ENCODE measurements around the gene MOV10L1.

Gene MOV10L1

DNA sequence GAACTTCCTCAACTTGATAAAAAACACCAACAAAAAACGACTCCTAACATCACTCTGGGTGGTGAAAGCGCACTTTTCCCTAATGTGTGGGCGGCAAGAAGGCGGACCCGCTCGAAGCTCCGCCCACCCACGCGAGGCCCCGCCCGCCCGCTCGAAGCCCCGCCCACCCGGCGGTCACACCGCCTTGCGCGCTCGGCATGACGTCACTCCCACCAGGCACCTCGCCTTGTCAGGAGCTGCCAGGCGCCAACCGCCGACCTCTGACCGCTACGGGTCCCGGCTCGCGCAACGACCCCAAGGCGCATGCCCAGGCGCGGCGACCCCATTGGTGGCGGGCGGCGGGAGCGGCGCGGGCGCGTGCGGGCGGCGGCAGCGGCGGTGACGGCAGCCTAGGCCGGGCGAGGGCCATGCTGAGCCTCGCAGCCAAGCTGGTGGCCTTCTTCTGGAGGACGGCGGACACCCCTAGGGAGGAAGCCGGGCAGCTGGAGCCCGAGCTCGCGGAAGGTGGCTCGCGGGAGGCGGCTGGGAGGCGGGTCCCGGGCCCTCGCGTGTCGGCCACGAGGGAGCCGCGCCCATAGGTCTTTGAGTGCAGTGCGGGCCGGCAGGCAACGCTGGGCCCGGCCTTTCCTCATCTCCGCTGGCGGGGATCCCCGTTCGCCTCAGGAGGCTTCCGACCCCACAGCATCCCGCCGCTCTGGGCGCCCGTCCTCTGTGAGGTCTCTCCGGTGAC, at the start of gene MOV10L1:
TSS of gene MOV10L1 (plus strand) at position 325 of the 730 bp plus-strand sequence. CDS start at position 408, 83 bp downstream.
- Histone ChIP-seq H3K36me3 (ENCODE audit: control insufficient read depth in 1 of 2, insufficient read depth in 2 of 2, low read length in 2 of 2) (no peaks in the 10 kb centered on the region), H3K27ac (ENCODE audit: low read length) (no peak within 1 kb of the TSS), H3K4me1 (ENCODE audit: control insufficient read depth in 1 of 2, insufficient read depth in 2 of 2, low read length in 2 of 2) (no peaks in the 10 kb centered on the region), H3K27me3 (ENCODE audit: low read depth, low read length) (no peaks in the 10 kb centered on the region), H3K9me3 (ENCODE audit: control insufficient read depth in 1 of 2, low read length in 2 of 2) (peaks cover 3 to 8% of the 10 kb centered on the region in 2 donors), H3K4me3 (ENCODE audit: low read depth in 1 of 2, low read length in 2 of 2) (no peak within 1 kb of the TSS)

GRCh38 chr22:50040717-50041116, 49.1 kb upstream of the MOV10L1 start:
- Histone ChIP-seq H3K9me3 (ENCODE audit: control insufficient read depth in 1 of 2, low read length in 2 of 2) (peaks cover 4 to 5% of the 10 kb centered on the region in 2 donors), H3K27me3 (ENCODE audit: low read depth, low read length) (no peaks in the 10 kb centered on the region), H3K27ac (ENCODE audit: low read length) (no peak overlapping the region), H3K36me3 (ENCODE audit: control insufficient read depth in 1 of 2, insufficient read depth in 2 of 2, low read length in 2 of 2) (no peaks in the 10 kb centered on the region), H3K4me3 (ENCODE audit: low read depth in 1 of 2, low read length in 2 of 2) (no peak overlapping the region), H3K4me1 (ENCODE audit: control insufficient read depth in 1 of 2, insufficient read depth in 2 of 2, low read length in 2 of 2) (no peaks in the 10 kb centered on the region)

- Histone ChIP-seq H3K36me3 (ENCODE audit: control insufficient read depth in 1 of 2, insufficient read depth in 2 of 2, low read length in 2 of 2) (no peaks in the 10 kb centered on the region), H3K4me1 (ENCODE audit: control insufficient read depth in 1 of 2, insufficient read depth in 2 of 2, low read length in 2 of 2) (no peaks in the 10 kb centered on the region), H3K27me3 (ENCODE audit: low read depth, low read length) (no peaks in the 10 kb centered on the region), H3K4me3 (ENCODE audit: low read depth in 1 of 2, low read length in 2 of 2) (no peak overlapping the region), H3K9me3 (ENCODE audit: control insufficient read depth in 1 of 2, low read length in 2 of 2) (peaks cover 4 to 5% of the 10 kb centered on the region in 2 donors), H3K27ac (ENCODE audit: low read length) (no peak overlapping the region)
Measured at GRCh38 chr22:50041361-50042065, 48.3 kb upstream of the MOV10L1 start.

DNA sequence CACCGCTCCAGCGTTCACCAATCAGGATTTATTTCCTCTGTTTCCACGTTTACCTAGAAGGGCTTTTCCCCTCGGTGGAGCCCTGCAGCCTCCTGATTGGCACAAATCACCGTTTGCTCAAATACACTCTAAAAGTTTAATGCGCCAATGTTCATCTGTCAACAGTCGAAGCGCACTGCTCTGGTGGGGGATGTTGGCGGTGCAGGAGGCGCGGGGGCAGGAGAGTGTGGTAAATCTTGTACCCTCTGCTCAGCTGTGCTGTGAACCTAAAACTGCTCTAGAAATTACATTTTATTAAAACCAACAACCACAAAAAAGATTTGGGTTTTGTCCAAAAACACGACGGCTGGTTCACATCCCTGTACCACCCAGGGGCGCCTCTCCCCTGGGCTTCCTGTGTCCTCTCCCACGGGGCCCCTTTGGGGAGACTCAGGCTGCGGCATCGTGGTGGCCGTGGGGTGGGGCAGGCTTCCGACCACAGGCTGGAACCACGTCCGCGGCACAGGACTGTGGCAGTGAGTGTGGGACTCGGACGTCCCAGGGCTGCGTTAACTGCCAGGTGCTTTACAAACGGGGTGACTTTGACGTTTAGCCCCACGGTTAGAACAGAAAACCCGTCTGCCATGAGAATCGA, 45.2 kb upstream of the MOV10L1 start:
- Histone ChIP-seq H3K36me3 (ENCODE audit: control insufficient read depth in 1 of 2, insufficient read depth in 2 of 2, low read length in 2 of 2) (no peaks in the 10 kb centered on the region), H3K4me3 (ENCODE audit: low read depth in 1 of 2, low read length in 2 of 2) (no peak overlapping the region), H3K27ac (ENCODE audit: low read length) (no peak overlapping the region), H3K9me3 (ENCODE audit: control insufficient read depth in 1 of 2, low read length in 2 of 2) (peaks cover 0 to under 1% of the 10 kb centered on the region in 2 donors), H3K4me1 (ENCODE audit: control insufficient read depth in 1 of 2, insufficient read depth in 2 of 2, low read length in 2 of 2) (no peaks in the 10 kb centered on the region), H3K27me3 (ENCODE audit: low read depth, low read length) (no peaks in the 10 kb centered on the region)

- H3K4me3 ChIP-seq (ENCODE audit: low read depth in 1 of 2, low read length in 2 of 2) = no peak overlapping the region
- no peak overlapping the region for H3K27ac ChIP-seq (ENCODE audit: low read length)
- no peaks in the 10 kb centered on the region for H3K4me1 ChIP-seq (ENCODE audit: control insufficient read depth in 1 of 2, insufficient read depth in 2 of 2, low read length in 2 of 2)
- no peaks in the 10 kb centered on the region for H3K27me3 ChIP-seq (ENCODE audit: low read depth, low read length)
- H3K36me3 ChIP-seq (ENCODE audit: control insufficient read depth in 1 of 2, insufficient read depth in 2 of 2, low read length in 2 of 2) = no peaks in the 10 kb centered on the region
- no peaks in the 10 kb centered on the region for H3K9me3 ChIP-seq (ENCODE audit: control insufficient read depth in 1 of 2, low read length in 2 of 2)
Measured at GRCh38 chr22:50045211-50046018, 44.4 kb upstream of the MOV10L1 start.

DNA sequence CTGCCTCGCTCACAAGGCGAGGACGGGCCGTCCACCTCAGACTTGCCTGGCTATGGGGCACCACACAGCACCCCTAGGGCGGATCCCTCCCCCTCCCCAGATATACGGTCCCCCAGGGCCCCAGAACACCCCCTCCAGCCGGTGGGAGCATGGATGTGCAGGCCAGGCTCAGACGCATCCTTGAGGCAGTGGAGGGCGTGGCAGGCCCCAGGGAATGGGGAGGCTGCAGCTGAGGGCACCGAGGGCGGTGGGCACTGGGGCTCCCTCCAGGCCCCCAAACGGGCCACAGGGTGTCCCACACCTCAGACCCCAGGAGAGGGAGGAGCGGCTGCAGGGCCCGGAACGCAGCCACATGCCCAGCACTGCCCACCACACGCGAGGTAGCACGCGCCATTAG, 43.8 kb upstream of the MOV10L1 start:
- Histone ChIP-seq H3K27me3 (ENCODE audit: low read depth, low read length) (no peaks in the 10 kb centered on the region), H3K27ac (ENCODE audit: low read length) (no peak overlapping the region), H3K9me3 (ENCODE audit: control insufficient read depth in 1 of 2, low read length in 2 of 2) (no peaks in the 10 kb centered on the region), H3K36me3 (ENCODE audit: control insufficient read depth in 1 of 2, insufficient read depth in 2 of 2, low read length in 2 of 2) (no peaks in the 10 kb centered on the region), H3K4me1 (ENCODE audit: control insufficient read depth in 1 of 2, insufficient read depth in 2 of 2, low read length in 2 of 2) (no peaks in the 10 kb centered on the region), H3K4me3 (ENCODE audit: low read depth in 1 of 2, low read length in 2 of 2) (no peak overlapping the region)

DNA sequence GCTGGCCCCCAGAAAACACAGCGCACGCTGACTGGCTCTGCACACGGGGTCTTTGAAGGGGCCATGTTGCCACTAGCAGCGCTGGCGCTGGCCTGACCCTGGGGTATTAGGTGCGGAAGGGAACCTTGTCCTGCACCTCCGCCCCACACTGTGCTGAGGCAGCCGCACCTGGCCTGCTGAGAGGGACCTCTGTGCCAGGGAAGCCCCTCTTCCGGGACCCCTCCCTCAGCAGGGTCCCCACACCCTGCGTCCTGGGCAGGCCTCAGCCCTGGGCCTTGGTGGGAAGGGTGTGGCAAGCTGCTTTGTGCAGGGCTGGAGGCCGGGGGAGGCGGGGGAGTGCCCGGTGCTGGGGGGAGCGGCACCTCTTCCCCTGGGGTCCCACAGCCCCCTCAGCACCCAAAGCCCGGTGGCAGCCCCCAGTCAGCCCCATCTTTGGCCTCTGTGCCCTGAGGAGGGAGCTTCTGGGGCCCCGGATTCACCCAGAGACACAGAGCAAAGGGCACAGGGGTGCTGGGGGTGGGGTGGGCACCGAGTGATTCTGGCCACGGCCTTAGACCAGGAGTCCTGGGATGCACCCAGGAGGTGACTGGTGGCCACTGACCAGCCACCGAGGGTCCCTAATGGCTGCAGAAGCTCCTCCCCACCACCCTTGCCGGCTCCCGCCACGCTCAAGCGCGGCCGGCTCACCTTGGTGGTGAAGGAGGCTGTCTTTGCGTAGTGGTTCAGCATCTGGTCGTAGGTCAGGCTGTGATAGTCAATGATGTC, 43.1 kb upstream of the MOV10L1 start:
- H3K27ac ChIP-seq (ENCODE audit: low read length) = no peak overlapping the region
- no peaks in the 10 kb centered on the region for H3K4me1 ChIP-seq (ENCODE audit: control insufficient read depth in 1 of 2, insufficient read depth in 2 of 2, low read length in 2 of 2)
- H3K9me3 ChIP-seq (ENCODE audit: control insufficient read depth in 1 of 2, low read length in 2 of 2) = no peaks in the 10 kb centered on the region
- H3K36me3 ChIP-seq (ENCODE audit: control insufficient read depth in 1 of 2, insufficient read depth in 2 of 2, low read length in 2 of 2) = no peaks in the 10 kb centered on the region
- no peaks in the 10 kb centered on the region for H3K27me3 ChIP-seq (ENCODE audit: low read depth, low read length)
- no peak overlapping the region for H3K4me3 ChIP-seq (ENCODE audit: low read depth in 1 of 2, low read length in 2 of 2)

- Histone ChIP-seq H3K27ac (ENCODE audit: low read length) (no peak overlapping the region), H3K4me1 (ENCODE audit: control insufficient read depth in 1 of 2, insufficient read depth in 2 of 2, low read length in 2 of 2) (no peaks in the 10 kb centered on the region), H3K27me3 (ENCODE audit: low read depth, low read length) (no peaks in the 10 kb centered on the region), H3K36me3 (ENCODE audit: control insufficient read depth in 1 of 2, insufficient read depth in 2 of 2, low read length in 2 of 2) (no peaks in the 10 kb centered on the region), H3K4me3 (ENCODE audit: low read depth in 1 of 2, low read length in 2 of 2) (no peak overlapping the region), H3K9me3 (ENCODE audit: control insufficient read depth in 1 of 2, low read length in 2 of 2) (no peaks in the 10 kb centered on the region)
Measured at GRCh38 chr22:50047346-50047745, 42.5 kb upstream of the MOV10L1 start.

DNA sequence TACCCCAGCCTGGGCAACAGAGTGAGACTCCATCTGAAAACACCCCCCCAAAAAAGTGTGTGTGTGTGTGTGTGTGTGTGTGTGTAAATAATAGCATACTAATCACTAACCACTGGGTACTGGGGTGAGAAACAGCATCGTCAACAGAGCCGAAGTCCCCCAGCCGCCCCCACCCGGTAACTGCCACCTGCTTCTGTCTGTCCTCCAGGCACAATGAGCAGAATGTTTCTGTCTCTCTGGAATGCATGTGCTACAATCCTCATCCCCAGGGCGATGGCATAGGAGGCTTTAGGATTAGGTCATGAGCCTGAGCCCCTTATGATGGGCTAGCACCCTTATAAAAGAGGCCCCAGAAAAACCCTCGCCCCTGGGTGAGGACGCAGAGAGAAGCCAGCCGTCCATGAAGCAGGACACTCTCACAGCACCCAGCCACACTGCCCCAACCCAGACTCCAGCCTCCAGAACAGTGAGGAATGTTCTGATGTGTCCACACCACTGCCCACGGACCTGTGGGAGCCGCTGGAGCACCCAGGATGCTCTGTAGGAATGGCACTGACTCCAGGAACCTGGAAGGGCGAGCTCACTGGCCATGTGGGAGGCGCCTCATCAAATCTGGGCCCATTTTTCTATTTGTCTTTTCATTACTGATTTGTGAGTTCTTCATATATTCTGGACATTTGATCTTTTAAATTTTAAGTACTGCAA, 41.6 kb upstream of the MOV10L1 start:
- no peaks in the 10 kb centered on the region for H3K4me1 ChIP-seq (ENCODE audit: control insufficient read depth in 1 of 2, insufficient read depth in 2 of 2, low read length in 2 of 2)
- no peaks in the 10 kb centered on the region for H3K27me3 ChIP-seq (ENCODE audit: low read depth, low read length)
- H3K4me3 ChIP-seq (ENCODE audit: low read depth in 1 of 2, low read length in 2 of 2) = no peak overlapping the region
- H3K27ac ChIP-seq (ENCODE audit: low read length) = no peak overlapping the region
- no peaks in the 10 kb centered on the region for H3K9me3 ChIP-seq (ENCODE audit: control insufficient read depth in 1 of 2, low read length in 2 of 2)
- no peaks in the 10 kb centered on the region for H3K36me3 ChIP-seq (ENCODE audit: control insufficient read depth in 1 of 2, insufficient read depth in 2 of 2, low read length in 2 of 2)

DNA sequence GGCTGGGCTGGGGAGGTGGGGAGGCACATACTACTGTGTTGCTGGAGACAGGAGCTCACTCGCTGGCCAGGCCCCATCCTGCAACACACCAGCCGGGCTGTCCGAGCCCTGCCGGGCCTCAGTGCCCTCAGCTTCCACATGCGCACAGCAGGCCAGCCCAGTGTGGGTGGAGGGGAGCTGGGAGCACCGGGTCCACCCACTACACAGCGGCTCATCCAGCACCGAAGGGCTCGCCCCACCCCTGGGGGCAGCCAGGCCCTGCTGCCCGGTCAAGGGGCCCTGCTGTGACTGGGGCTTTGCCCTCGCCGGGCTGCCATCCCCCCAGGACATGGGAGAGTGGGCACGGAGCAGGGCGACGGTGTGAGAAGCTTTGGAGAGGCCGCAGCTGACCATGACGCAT, 41.0 kb upstream of the MOV10L1 start:
- H3K9me3 ChIP-seq (ENCODE audit: control insufficient read depth in 1 of 2, low read length in 2 of 2) = peaks cover 0 to 4% of the 10 kb centered on the region in 2 donors
- no peak overlapping the region for H3K27ac ChIP-seq (ENCODE audit: low read length)
- H3K36me3 ChIP-seq (ENCODE audit: control insufficient read depth in 1 of 2, insufficient read depth in 2 of 2, low read length in 2 of 2) = no peaks in the 10 kb centered on the region
- H3K4me3 ChIP-seq (ENCODE audit: low read depth in 1 of 2, low read length in 2 of 2) = no peak overlapping the region
- no peaks in the 10 kb centered on the region for H3K4me1 ChIP-seq (ENCODE audit: control insufficient read depth in 1 of 2, insufficient read depth in 2 of 2, low read length in 2 of 2)
- H3K27me3 ChIP-seq (ENCODE audit: low read depth, low read length) = no peaks in the 10 kb centered on the region
